Measurements from ENCODE around the gene NANOS3. TPM values are rescaled to one million over a fixed set of nuclear protein-coding genes. Genes with fewer than 3 reads are reported as not detected.

Gene NANOS3
- total RNA-seq, 4 donors from 2014 or later, result not detected

DNA sequence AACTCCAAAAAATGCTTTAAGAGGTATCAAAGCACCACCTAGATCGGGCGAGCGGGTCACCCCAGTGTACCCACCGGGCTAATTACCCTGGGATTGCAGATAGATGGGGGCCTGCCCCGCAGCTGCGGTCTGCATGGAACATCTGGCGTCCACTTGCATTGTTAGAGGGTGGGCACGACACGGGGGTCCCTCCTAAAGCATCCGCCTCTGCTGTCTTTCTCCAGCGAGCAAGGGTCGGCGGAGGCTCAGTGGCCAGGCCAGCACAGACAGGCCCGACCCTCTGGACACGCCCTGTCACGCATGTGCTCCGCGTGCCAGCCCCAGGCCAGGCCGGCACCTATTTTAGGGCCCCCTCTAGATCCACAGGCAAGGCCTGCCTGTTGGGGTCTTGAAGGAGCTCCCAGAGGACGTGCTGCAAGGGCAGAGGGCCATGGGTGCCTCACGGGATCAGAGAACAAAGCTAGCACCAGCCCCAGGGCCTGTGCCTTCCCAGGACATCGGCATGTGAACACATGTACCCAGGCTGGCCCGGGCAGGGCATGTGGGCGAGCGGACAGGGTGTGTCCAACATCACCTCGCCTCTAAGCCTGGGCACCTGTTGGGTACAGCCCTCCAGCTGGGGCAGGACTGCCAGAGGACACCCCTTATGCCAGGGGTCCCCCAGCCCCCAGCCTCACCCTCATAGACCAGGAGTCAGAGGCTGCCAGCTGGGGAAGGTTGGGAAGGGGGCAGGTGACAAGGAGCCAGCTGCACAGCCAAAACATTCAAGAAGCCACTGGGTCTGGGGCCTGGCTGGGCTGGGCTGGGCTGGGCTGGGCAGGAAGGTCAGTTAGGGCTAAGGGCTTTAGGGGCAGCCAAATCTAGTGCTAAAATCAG is 35.6 kb upstream of the NANOS3 start:
- TF ChIP-seq, protein P1, sequence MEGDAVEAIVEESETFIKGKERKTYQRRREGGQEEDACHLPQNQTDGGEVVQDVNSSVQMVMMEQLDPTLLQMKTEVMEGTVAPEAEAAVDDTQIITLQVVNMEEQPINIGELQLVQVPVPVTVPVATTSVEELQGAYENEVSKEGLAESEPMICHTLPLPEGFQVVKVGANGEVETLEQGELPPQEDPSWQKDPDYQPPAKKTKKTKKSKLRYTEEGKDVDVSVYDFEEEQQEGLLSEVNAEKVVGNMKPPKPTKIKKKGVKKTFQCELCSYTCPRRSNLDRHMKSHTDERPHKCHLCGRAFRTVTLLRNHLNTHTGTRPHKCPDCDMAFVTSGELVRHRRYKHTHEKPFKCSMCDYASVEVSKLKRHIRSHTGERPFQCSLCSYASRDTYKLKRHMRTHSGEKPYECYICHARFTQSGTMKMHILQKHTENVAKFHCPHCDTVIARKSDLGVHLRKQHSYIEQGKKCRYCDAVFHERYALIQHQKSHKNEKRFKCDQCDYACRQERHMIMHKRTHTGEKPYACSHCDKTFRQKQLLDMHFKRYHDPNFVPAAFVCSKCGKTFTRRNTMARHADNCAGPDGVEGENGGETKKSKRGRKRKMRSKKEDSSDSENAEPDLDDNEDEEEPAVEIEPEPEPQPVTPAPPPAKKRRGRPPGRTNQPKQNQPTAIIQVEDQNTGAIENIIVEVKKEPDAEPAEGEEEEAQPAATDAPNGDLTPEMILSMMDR (IDR thresholded peaks at IDR 0.05; ENCODE audit: low read depth), result no peak

DNA sequence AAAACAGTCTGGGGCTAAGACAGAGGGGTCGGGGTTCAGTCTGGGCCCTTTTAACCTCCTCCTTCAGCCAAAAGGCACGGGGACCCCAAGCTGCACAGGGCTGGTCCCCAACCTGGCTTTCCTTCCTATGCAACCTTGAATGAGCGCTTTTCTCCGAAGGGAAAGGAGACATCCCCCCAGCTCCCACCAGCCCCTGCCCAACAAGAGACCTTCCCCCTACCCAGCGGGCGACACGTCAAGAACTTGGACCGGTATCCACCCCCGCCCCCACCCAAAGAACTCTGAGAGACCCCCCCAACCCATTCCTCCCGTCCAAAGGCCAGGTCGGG is 35.0 kb upstream of the NANOS3 start:
- TF ChIP-seq, protein P1 (IDR thresholded peaks at IDR 0.05; ENCODE audit: low read depth), result no peak

DNA sequence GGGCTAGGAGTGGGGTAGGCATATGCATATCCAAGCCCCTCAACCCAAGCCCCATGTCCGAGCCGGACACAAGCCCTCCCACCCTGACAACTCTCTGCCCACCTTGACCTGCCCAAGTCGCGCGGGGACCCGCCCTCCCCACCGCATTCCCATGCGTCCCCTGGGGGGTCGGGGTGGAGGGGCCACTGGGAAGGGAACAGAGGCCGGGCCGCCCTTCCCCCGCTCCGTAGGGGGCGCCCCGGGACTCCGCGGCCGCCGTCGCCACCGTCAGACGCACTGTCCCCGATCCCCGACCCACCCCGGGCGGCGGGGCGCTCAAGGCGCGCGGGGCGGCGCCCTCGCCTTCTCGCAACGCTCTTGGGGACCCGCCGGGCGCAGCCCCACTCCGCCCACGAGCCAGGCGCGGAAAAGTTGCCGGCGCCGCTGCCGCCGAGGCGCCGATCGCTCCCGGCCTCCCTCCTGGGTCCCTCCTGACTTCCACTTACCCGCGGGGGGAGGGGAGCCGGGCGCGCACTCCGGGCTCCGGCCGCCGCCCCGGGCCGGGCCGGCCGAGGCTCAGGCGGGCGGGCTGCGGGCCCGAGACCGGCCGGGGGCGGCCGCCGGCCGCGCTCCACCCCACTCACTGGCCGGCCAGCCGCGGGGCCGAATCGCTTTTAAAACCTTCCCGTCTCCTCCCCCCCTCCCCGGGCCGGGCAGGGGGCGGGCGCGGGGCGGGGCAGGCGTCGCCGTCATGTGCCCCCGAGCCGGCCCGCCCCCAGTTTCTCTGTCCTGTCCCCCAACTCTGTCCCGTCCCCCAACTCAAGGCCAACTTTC is 34.4 kb upstream of the NANOS3 start:
- TF ChIP-seq, protein P1 (IDR thresholded peaks at IDR 0.05; ENCODE audit: low read depth), result no peak

DNA sequence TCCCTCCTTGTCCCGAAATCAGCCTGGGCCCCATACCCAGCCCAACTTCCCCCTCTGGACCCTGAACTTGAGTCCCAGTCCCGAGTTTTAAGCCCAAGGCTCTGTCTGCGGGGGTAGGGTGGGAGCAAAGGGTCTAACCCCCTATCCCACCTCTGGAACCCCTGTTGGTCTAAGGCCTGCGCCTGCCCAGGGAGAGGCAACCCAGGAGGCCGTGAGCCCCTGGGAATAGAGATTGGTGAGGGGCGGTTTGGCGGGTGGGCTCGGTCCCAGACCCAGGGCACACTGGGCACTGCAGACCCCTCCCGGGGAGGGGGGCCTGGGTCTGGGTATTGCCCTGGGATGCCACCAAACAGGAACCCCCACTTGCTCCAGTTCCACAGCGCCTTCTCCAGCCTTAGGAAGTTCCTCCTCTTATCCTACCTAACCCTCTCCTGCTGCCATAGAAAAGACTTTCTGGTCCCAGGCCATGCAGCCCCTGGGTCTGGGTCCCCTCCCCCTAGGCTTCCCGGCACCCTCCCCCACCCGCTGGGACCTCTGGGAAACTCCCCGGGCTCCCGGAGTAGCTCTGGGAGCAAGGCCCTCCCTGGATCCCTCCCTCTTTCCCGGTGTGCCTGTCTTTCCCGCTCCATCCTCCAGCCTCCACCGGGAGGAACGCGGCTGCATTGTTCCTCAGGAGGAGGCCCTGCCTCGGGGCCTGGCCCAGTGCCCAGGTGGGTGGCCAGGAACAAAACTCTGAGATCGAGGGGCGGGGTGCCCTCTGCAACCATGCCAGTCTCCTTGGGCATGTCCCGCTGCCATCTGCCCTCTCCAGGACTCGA is 33.6 kb upstream of the NANOS3 start:
- TF ChIP-seq, protein P1 (IDR thresholded peaks at IDR 0.05; ENCODE audit: low read depth), result no peak

DNA sequence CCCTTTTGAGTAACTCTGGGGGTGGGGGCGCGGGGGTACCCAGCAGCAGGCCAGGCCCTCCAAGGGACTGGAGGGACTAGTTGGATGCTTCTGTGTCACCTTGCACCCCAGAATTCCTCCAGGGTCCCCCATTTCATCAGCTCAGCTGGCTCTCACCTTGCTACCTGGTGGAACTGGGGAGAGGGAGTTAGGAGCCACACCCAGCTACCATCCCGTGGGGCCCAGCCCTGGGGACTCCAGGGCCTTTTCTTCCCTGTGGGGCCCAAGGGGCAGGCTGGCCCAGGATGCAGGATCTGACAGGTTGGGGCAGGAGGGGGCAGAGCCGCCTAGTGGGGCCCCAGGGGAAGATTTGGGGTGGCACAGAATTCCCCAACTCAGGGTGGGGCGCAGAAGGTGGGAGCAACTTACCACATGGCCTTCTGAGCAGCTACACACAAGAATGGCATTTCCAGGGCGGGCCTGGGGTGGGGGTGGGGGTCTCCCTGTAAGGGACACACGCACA is 32.8 kb upstream of the NANOS3 start:
- TF ChIP-seq, protein P1 (IDR thresholded peaks at IDR 0.05; ENCODE audit: low read depth), result no peak

DNA sequence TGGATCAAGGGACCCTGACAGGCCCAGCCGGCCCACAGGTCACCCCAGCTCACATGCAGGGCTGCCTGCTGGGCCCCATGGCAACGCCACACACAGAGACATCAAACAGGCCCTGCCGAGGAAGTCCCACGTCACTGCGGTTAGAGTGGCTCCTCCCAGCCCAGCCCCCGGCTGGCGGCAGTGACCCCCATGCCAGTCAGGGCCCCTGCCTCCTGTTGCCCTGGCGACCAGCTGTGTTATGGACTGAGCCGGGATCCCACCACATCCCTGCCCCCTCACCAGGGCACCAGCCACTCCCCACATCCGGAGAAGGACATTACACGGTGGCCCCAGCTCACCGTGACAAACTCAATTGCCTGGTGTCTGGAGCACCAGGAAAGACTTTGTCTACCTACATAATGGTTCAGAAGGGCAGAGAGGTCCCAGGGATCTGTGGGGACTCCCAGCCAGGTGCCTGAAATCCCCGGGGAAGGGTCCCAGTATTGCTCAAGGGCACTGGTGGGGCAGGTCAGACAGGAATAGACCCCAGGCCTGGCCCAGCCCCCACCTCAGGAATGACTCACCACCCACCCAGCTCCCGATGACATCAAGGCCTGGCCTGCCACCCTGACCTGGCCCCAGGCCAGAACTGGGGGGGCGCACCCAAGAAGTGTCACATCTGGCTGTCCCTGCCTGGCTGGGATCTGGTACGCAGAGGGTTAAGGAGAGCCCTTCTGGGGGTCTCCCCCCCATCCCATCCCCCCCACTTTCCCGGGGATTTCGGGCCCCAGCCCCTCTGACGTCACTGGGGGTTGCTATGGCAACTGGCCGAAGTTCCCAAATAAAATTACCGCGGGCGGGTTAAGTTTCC is 30.2 kb upstream of the NANOS3 start:
- TF ChIP-seq, protein P1 (IDR thresholded peaks at IDR 0.05; ENCODE audit: low read depth), result no peak

Measured in subcutaneous adipose tissue (tissue), 4 donors.